MCF 10A (cell line): ENCODE data around the gene EDN2. TPM values are rescaled to one million over a fixed set of nuclear protein-coding genes. Genes with fewer than 3 reads are reported as not detected.

ENCODE experiments used
- BruUV-seq: library from RNA; stranded (reverse); fragments of 400-500 nt; replicated peaks from 2 replicates; lab custom pipeline; 2021; lab: Mats Ljungman, UMichigan
- CTCF ChIA-PET: fragments of 300-600 bp; sonication (Branson Sonifier 250); formaldehyde crosslinking; extraction: SDS; loops from one replicate; lab custom pipeline; 2021; ENCODE audit warnings: antibody characterized with exemption, inconsistent platforms; lab: Yijun Ruan, JAX
- POLR2A ChIA-PET: fragments of 300-600, 350-650 bp; sonication (Branson Sonifier 250); formaldehyde crosslinking; extraction: SDS; loops from one replicate; lab custom pipeline; 2020; ENCODE audit warnings: antibody characterized with exemption, inconsistent platforms; lab: Yijun Ruan, JAX
- DNase-seq: peaks from one replicate; pipeline ENCODE4 v3.0.0-alpha.2; 2018; ENCODE audit not compliant: unreplicated experiment
- H3K27ac Mint-ChIP-seq: one replicate; pipeline ENCODE4 v1.8.0; 2022; ENCODE audit warnings: mild to moderate bottlenecking, low read depth, mixed read lengths; ENCODE audit not compliant: unreplicated experiment
- H3K27me3 Mint-ChIP-seq: one replicate; pipeline ENCODE4 v1.8.0; 2022; ENCODE audit warnings: mixed read lengths; ENCODE audit not compliant: insufficient read depth, unreplicated experiment
- H3K36me3 Mint-ChIP-seq: one replicate; pipeline ENCODE4 v1.8.0; 2022; ENCODE audit warnings: mild to moderate bottlenecking, moderate library complexity, mixed read lengths; ENCODE audit not compliant: insufficient read depth, unreplicated experiment
- H3K4me1 Mint-ChIP-seq: one replicate; pipeline ENCODE4 v1.8.0; 2022; ENCODE audit warnings: mixed read lengths; ENCODE audit not compliant: insufficient read depth, unreplicated experiment
- H3K4me3 Mint-ChIP-seq: one replicate; pipeline ENCODE4 v1.8.0; 2022; ENCODE audit warnings: mild to moderate bottlenecking, moderate library complexity, mixed read lengths; ENCODE audit not compliant: unreplicated experiment
- H3K9me3 Mint-ChIP-seq: one replicate; pipeline ENCODE4 v1.8.0; 2022; ENCODE audit warnings: mixed read lengths; ENCODE audit not compliant: unreplicated experiment
- intact Hi-C: fragments of 100-400 bp; cut with micrococcal nuclease; formaldehyde crosslinking; loops from 2 replicates; pipeline ENCODE4 v1.14.1; 2022
- total RNA-seq: library from RNA; stranded (reverse); gene quantifications from 2 replicates; pipeline ENCODE4 v1.2.3, GENCODE V29; 2022
- TF ChIP-seq, protein P1 (sequence below): fragments of 200-600 bp; IDR thresholded peaks from one replicate; pipeline ENCODE4 v1.8.0; 2022; ENCODE audit warnings: antibody characterized with exemption, mild to moderate bottlenecking; ENCODE audit not compliant: unreplicated experiment

EDN2 gene
- total RNA-seq, 1 experiment from 2014 or later: 0.58 TPM

- Mint-ChIP-seq H3K27me3 (no peaks in the 10 kb centered on the region), H3K9me3 (no peaks in the 10 kb centered on the region), H3K36me3 (peaks cover 7% of the 10 kb centered on the region), H3K4me3 (no peak overlapping the region), H3K4me1 (peaks cover 11% of the 10 kb centered on the region), H3K27ac (peak overlapping the region; percentile 64)
- ChIA-PET POLR2A (no interaction called here), CTCF (no interaction called here)
- intact Hi-C loops: no loop called here
- TF ChIP-seq, protein P1, sequence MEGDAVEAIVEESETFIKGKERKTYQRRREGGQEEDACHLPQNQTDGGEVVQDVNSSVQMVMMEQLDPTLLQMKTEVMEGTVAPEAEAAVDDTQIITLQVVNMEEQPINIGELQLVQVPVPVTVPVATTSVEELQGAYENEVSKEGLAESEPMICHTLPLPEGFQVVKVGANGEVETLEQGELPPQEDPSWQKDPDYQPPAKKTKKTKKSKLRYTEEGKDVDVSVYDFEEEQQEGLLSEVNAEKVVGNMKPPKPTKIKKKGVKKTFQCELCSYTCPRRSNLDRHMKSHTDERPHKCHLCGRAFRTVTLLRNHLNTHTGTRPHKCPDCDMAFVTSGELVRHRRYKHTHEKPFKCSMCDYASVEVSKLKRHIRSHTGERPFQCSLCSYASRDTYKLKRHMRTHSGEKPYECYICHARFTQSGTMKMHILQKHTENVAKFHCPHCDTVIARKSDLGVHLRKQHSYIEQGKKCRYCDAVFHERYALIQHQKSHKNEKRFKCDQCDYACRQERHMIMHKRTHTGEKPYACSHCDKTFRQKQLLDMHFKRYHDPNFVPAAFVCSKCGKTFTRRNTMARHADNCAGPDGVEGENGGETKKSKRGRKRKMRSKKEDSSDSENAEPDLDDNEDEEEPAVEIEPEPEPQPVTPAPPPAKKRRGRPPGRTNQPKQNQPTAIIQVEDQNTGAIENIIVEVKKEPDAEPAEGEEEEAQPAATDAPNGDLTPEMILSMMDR: no peak
- BruUV-seq: no TSS peak
- DNase-seq: no peak
These were observed 26.2 kb upstream of the EDN2 start for GRCh38 chr1:41510531-41511238.

DNA sequence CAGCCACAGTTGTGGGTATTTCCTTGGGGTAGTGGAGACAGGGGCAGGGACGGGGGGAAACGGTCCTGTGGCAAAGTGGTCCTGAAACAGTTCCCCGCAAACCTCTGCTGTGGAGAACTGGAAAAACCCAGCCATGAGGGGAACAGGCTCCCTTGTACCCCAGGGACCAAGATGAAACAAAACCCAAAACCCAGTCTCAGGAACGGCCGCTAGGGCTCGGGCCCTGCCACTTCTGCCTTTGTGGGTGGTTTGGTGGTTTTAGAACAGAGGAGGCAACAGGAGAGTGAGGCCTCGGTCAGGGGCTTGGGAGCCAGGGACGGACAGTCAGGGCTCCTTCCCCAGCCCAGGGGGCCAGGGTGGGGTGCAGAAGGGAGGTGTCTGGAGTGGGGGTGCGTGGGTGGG is 24.8 kb upstream of the EDN2 start:
- CTCF ChIA-PET: no interaction called here
- POLR2A ChIA-PET: no interaction called here

DNA sequence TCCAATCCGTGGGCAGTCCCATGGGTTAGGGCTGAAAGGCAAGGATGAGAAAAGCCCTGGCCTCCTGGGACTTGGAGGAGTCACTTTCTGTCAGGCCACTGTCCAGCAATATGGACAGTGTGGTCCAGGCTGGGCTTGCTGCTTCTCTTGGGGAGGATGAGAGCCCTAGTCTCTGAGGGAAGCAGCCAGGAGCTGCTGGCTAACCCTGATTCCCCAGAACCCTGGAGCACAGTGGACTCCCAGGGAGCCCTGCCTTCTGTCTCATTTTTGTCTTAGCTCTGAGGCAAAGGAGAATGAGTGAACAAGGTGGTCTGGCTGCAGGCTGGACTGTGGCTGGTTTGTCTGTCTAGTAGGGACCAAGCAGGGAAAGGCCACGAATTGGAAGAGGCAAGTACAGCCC is 23.8 kb upstream of the EDN2 start:
- no TSS peak for BruUV-seq
- Mint-ChIP-seq H3K36me3 (peaks cover 13% of the 10 kb centered on the region), H3K4me3 (no peak overlapping the region), H3K27ac (no peak overlapping the region), H3K27me3 (no peaks in the 10 kb centered on the region), H3K9me3 (no peaks in the 10 kb centered on the region), H3K4me1 (peaks cover 16% of the 10 kb centered on the region)
- TF ChIP-seq, protein P1: no peak
- intact Hi-C loops: no loop called here
- ChIA-PET CTCF (interaction anchor here (0.5 to 0.9 kb wide), 2 partner anchors 228 to 249 kb away, joined by 3 to 4 read pairs; no protein-coding TSS in a partner anchor), POLR2A (interaction anchor here (0.6 to 0.7 kb wide), 2 partner anchors 12 to 663 kb away, joined by 3 to 4 read pairs; no protein-coding TSS in a partner anchor)
- DNase-seq: no peak

More for the DNA sequence above, 24.8 kb upstream of the EDN2 start:
- H3K27ac Mint-ChIP-seq: no peak overlapping the region
- no TSS peak for BruUV-seq
- no peak overlapping the region for H3K4me3 Mint-ChIP-seq
- H3K27me3 Mint-ChIP-seq: no peaks in the 10 kb centered on the region
- peaks cover 7% of the 10 kb centered on the region for H3K36me3 Mint-ChIP-seq
- H3K4me1 Mint-ChIP-seq: peaks cover 9% of the 10 kb centered on the region
- DNase-seq: no peak
- intact Hi-C loops: no loop called here
- no peaks in the 10 kb centered on the region for H3K9me3 Mint-ChIP-seq
- TF ChIP-seq, protein P1: no peak

GRCh38 chr1:41507836-41508235 is 23.4 kb upstream of the EDN2 start:
- CTCF ChIA-PET: interaction anchor here (0.9 kb wide), 1 partner anchor 228 kb away, joined by 3 read pairs; no protein-coding TSS in a partner anchor
- no peak for DNase-seq
- Mint-ChIP-seq H3K4me1 (peaks cover 16% of the 10 kb centered on the region), H3K9me3 (no peaks in the 10 kb centered on the region), H3K36me3 (peaks cover 13% of the 10 kb centered on the region), H3K27me3 (no peaks in the 10 kb centered on the region), H3K27ac (no peak overlapping the region), H3K4me3 (no peak overlapping the region)
- TF ChIP-seq, protein P1: no peak
- intact Hi-C loops: no loop called here
- POLR2A ChIA-PET: interaction anchor here (0.6 kb wide), 1 partner anchor 663 kb away, joined by 4 read pairs; no protein-coding TSS in a partner anchor
- BruUV-seq: no TSS peak
